Heart right ventricle (tissue), 16 donors: ENCODE measurements around the gene PEX13. TPM values are rescaled to one million over a fixed set of nuclear protein-coding genes. Genes with fewer than 3 reads are reported as not detected.
"Not testable (repeated sequence)": the region's sequence is repeated elsewhere in the genome, so short reads cannot be mapped to it uniquely, and the experiment has no call there.

ENCODE experiments used
- ATAC-seq, 8 donors: fragments of 200-7000 bp; cut with Tn5 transposase; one replicate each; pipeline ENCODE4 v1.9.1; 2020; ENCODE audit warnings: mild to moderate bottlenecking in 8 of 8, moderate library complexity in 8 of 8, moderate number of reproducible peaks in 1 of 8
- DNase-seq, 2 donors: peaks; one replicate each; pipeline ENCODE4 v3.0.0-alpha.2; 2020
- H3K27ac ChIP-seq, 10 donors: fragments of 200-600 bp; sonication (generic) in 2 of 10; one replicate each; pipeline versions ENCODE4 v1.5.0 to v1.8.0; 2020 to 2022; ENCODE audit warnings: mild to moderate bottlenecking in 3 of 10
- H3K27me3 ChIP-seq, 7 donors: fragments of 200-600 bp; one replicate each; pipeline ENCODE4 v1.8.0; 2021 to 2022; ENCODE audit warnings: mild to moderate bottlenecking in 2 of 7
- H3K36me3 ChIP-seq, 9 donors: fragments of 200-600 bp; sonication (generic) in 1 of 9; one replicate each; pipeline versions ENCODE4 v1.5.0 to v1.8.0; 2020 to 2022; ENCODE audit warnings: mild to moderate bottlenecking in 2 of 9
- H3K4me1 ChIP-seq, 9 donors: fragments of 200-600 bp; sonication (generic) in 1 of 9; one replicate each; pipeline versions ENCODE4 v1.5.0 to v1.8.0; 2020 to 2022; ENCODE audit warnings: mild to moderate bottlenecking in 4 of 9
- H3K4me3 ChIP-seq, 10 donors: fragments of 200-600 bp; sonication (generic) in 2 of 10; one replicate each; pipeline versions ENCODE4 v1.5.0 to v1.8.0; 2020 to 2022; ENCODE audit warnings: mild to moderate bottlenecking in 7 of 10, moderate library complexity in 2 of 10
- H3K9me3 ChIP-seq, 11 donors: fragments of 200-600 bp in 10 of 11; sonication (generic) in 2 of 11; one replicate each; pipeline versions ENCODE4 v1.5.0 to v1.8.0; 2013 to 2022; ENCODE audit warnings: mild to moderate bottlenecking in 2 of 11, control low read depth in 1 of 11, moderate library complexity in 1 of 11
- CTCF ChIP-seq, 9 donors: fragments of 200-600 bp; sonication (generic) in 2 of 9; IDR thresholded peaks; one replicate each; pipeline versions ENCODE4 v1.5.0 to v1.8.0; 2021 to 2022; ENCODE audit warnings: antibody characterized with exemption in 9 of 9, mild to moderate bottlenecking in 5 of 9, moderate library complexity in 1 of 9
- WGBS, 2 donors: extraction: QIAGEN DNeasy Blood & Tissue Kit; methylation state at CpG; one replicate each; pipeline ENCODE4 v1.1.7; 2013; ENCODE audit warnings: inconsistent platforms in 1 of 2; 5-methylcytosine and 5-hydroxymethylcytosine counted together
- intact Hi-C, 10 donors: fragments of 100-400 bp; cut with DNase I; formaldehyde crosslinking; loops; one replicate each; pipeline versions ENCODE4 v1.11.1 to v1.14.2; 2022
- polyA plus RNA-seq, 2 donors: library from polyadenylated mRNA; stranded (reverse); fragments of 200-250 nt; gene quantifications; one replicate each; pipeline ENCODE4 v1.2.3, GENCODE V29; 2013
- total RNA-seq, 10 donors: library from RNA; stranded (reverse); fragmentation: NEBNext Ultra II Directional in 3 of 10; extraction: Animal tissue kit (Norgen Biotek cat#: 25700) in 3 of 10; gene quantifications; one replicate each; pipeline versions ENCODE4 v1.2.1 to v1.2.4, GENCODE V29; 2021 to 2023
- donor health status: Arrhythmogenic right ventricular cardiomyopathy.
- donor health status: ischemic (EF 13 %, LVEDD 7.1; RV severe dilation, severe dysfunction).
- donor health status: healthy with polysubstance abuse.
- donor health status: DM: no; HTN: yes; CAD: no.
- donor health status: DM: no; HTN: no; CAD: no.
- donor health status: ischemic (EF 25% LVEDD 6.9; RV normal size, moderate dysfunction).
- donor health status: ischemic (EF 25% LVEDD 5.7; RV mildly dilated, moderate dysfunction).
- donor health status: healthy.
- donor health status: DM: yes; HTN: yes; CAD: no.
- donor health status: Ischemic cardiomyopathy.
- donor health status: ischemic (EF 35%, LVEDD 5.7; RV mildly dilated, moderate dysfunction).
- donor health status: nonischemic (EF 11% LVEDD 7.7; RV severe dilation, severe dysfunction).
- donor health status: DM: yes; HTN: yes; CAD: no.
- donor health status: PGD.
- donor health status: ischemic (EF 29% LVEDD 5.4; RV normal size, mild dysfunction).
- donor health status: nonischemic (EF 23%, LVEDD 6.1; RV moderate dilation, normal function).

PEX13 gene
- total and polyA plus RNA-seq, 12 donors = 11.9 to 27.8 (median 23.9) TPM

GRCh38 chr2:60979231-60979630, 38.3 kb upstream of the PEX13 start:
- Histone ChIP-seq H3K4me3 (no peak overlapping the region), H3K9me3 (no peaks in the 10 kb centered on the region), H3K4me1 (no peaks in the 10 kb centered on the region), H3K27ac (no peak overlapping the region), H3K27me3 (no peaks in the 10 kb centered on the region), H3K36me3 (no peaks in the 10 kb centered on the region)
- intact Hi-C loops = no loop called here
- 89 to 90% methylated on average over 4 of the region's 4 CpGs for WGBS, 2 donors
- no peak for TF ChIP-seq CTCF (IDR thresholded peaks at IDR 0.05)
- DNase-seq (no peak), ATAC-seq (no peak)

GRCh38 chr2:60980071-60980815, 37.3 kb upstream of the PEX13 start:
- no peaks in the 10 kb centered on the region for H3K36me3 ChIP-seq
- H3K27ac ChIP-seq = no peak overlapping the region
- 83 to 85% methylated on average over 3 of the region's 3 CpGs for WGBS, 2 donors
- DNase-seq (no peak), ATAC-seq (no peak)
- H3K27me3 ChIP-seq = no peaks in the 10 kb centered on the region
- H3K4me1 ChIP-seq = no peaks in the 10 kb centered on the region
- H3K4me3 ChIP-seq = no peak overlapping the region
- H3K9me3 ChIP-seq = no peaks in the 10 kb centered on the region
- intact Hi-C loops = no loop called here
- no peak for TF ChIP-seq CTCF (IDR thresholded peaks at IDR 0.05)

GRCh38 chr2:60982066-60982465, 35.5 kb upstream of the PEX13 start:
- H3K9me3 ChIP-seq, H3K27me3 ChIP-seq, H3K4me1 ChIP-seq, ATAC-seq, H3K4me3 ChIP-seq, intact Hi-C loops, H3K27ac ChIP-seq, H3K36me3 ChIP-seq, DNase-seq: not testable (repeated sequence)
- 96 to 99% methylated on average over 3 of the region's 3 CpGs for WGBS, 2 donors

GRCh38 chr2:60984720-60985119, 32.8 kb upstream of the PEX13 start:
- Histone ChIP-seq H3K9me3 (no peaks in the 10 kb centered on the region), H3K36me3 (no peaks in the 10 kb centered on the region), H3K27ac (no peak overlapping the region), H3K4me3 (no peak overlapping the region), H3K4me1 (peaks cover 0 to 4% (median 0%) of the 10 kb centered on the region in 9 donors), H3K27me3 (no peaks in the 10 kb centered on the region)
- WGBS, 2 donors = 84 to 85% methylated on average over 1 of the region's 1 CpG
- intact Hi-C loops = no loop called here
- ATAC-seq = no peak
- DNase-seq = no peak
- TF ChIP-seq CTCF (IDR thresholded peaks at IDR 0.05) = no peak

GRCh38 chr2:60987041-60987440, 30.5 kb upstream of the PEX13 start:
- no peak for ATAC-seq
- H3K27me3 ChIP-seq = no peaks in the 10 kb centered on the region
- H3K4me1 ChIP-seq = peaks cover 0 to 4% (median 0%) of the 10 kb centered on the region in 9 donors
- H3K9me3 ChIP-seq = peaks cover 0 to 11% (median 4%) of the 10 kb centered on the region in 11 donors
- WGBS, 2 donors = 84 to 85% methylated on average over 2 of the region's 2 CpGs
- H3K4me3 ChIP-seq = no peak overlapping the region
- intact Hi-C loops = no loop called here
- no peak for DNase-seq
- no peak overlapping the region for H3K27ac ChIP-seq
- TF ChIP-seq CTCF (IDR thresholded peaks at IDR 0.05) = no peak
- H3K36me3 ChIP-seq = no peaks in the 10 kb centered on the region

GRCh38 chr2:60987656-60988055, 29.9 kb upstream of the PEX13 start:
- H3K4me3 ChIP-seq, H3K4me1 ChIP-seq, H3K27ac ChIP-seq, ATAC-seq, H3K36me3 ChIP-seq, H3K27me3 ChIP-seq, intact Hi-C loops, DNase-seq: not testable (repeated sequence)
- WGBS, 2 donors = 91 to 92% methylated on average over 8 of the region's 8 CpGs
- peaks cover 0 to 15% (median 4%) of the 10 kb centered on the region in 11 donors for H3K9me3 ChIP-seq
